HepG2 (cell line): ENCODE measurements around the gene ADSS1. TPM values are rescaled to one million over a fixed set of nuclear protein-coding genes. Genes with fewer than 3 reads are reported as not detected.
A peak's percentile ranks its signal among the peaks of the same experiment; 100 is the strongest.

Experiments used
- BRD4 ChIP-seq: sonication (generic); formaldehyde crosslinking; IDR thresholded peaks from 2 replicates; pipeline ENCODE4 v1.4.0; 2020; ENCODE audit warnings: missing genetic modification reagents
- ELK4 ChIP-seq: sonication (generic); formaldehyde crosslinking; IDR thresholded peaks from 2 replicates; pipeline ENCODE4 v1.9.0; 2021; ENCODE audit warnings: missing genetic modification reagents, borderline replicate concordance
- GPN1 ChIP-seq: sonication (generic); formaldehyde crosslinking; IDR thresholded peaks from 2 replicates; pipeline ENCODE4 v1.5.1; 2020; ENCODE audit warnings: missing genetic modification reagents, borderline replicate concordance
- LRRFIP1 ChIP-seq: sonication (generic); formaldehyde crosslinking; conservative IDR thresholded peaks from 2 replicates; pipeline ENCODE4 v1.4.0; 2020; ENCODE audit warnings: missing genetic modification reagents
- RBM39 ChIP-seq: fragments of 200-400 bp; formaldehyde crosslinking; IDR thresholded peaks from one replicate; pipeline ENCODE4 v1.6.1; 2018; ENCODE audit warnings: antibody characterized with exemption, mild to moderate bottlenecking, low read depth, low read length; ENCODE audit not compliant: poor library complexity, severe bottlenecking
- ZBTB40 ChIP-seq, 2 experiments: fragments of 450-650 bp in 1 of 2; sonication (generic) in 1 of 2; formaldehyde crosslinking in 1 of 2; IDR thresholded peaks; 2 replicates each; pipeline versions ENCODE4 v1.6.1 to v1.8.0; 2016 to 2022; ENCODE audit warnings: antibody characterized with exemption in 1 of 2, mild to moderate bottlenecking in 1 of 2, missing genetic modification reagents in 1 of 2
- ZNF562 ChIP-seq: sonication (generic); formaldehyde crosslinking; IDR thresholded peaks from 2 replicates; pipeline ENCODE4 v1.8.0; 2022; ENCODE audit warnings: missing genetic modification reagents, borderline replicate concordance
- ZNF737 ChIP-seq: sonication (generic); formaldehyde crosslinking; IDR thresholded peaks from 2 replicates; pipeline ENCODE4 v1.5.0; 2020; ENCODE audit warnings: missing genetic modification reagents, mild to moderate bottlenecking, borderline replicate concordance
- polyA plus RNA-seq, 8 experiments: library from polyadenylated mRNA; depleted of rRNA in 3 of 8; stranded (reverse) in 7 of 8; unstranded in 1 of 8; fragments of >200 nt; fragmentation: Illumina TruSeq in 4 of 8; extraction: Trizol in 4 of 8; gene quantifications; 2 replicates each; pipeline versions ENCODE4 v1.2.1 to v1.2.3, GENCODE V29; 2011 to 2016; ENCODE audit warnings: low read depth in 4 of 8, missing spikeins in 1 of 8, mixed read lengths in 1 of 8; ENCODE audit not compliant: insufficient read depth in 1 of 8
- total RNA-seq, 5 experiments: library from RNA; depleted of rRNA; stranded (reverse); fragments of >200 nt; fragmentation: Illumina TruSeq; extraction: Trizol; gene quantifications; 2 replicates each; pipeline ENCODE4 v1.2.3, GENCODE V29; 2016; ENCODE audit warnings: low read depth in 1 of 5

The ADSS1 gene
- total and polyA plus RNA-seq, 2 of the 13 experiments (the other 11 are each of a cell fraction or from before 2014, with no cell fraction given), result 1.0 to 36.7 TPM

GRCh38 chr14:104723651-104724406 is at the start of gene ADSS1 (continued):
- TF ChIP-seq ELK4, result no peak
- no peak for TF ChIP-seq ZBTB40 (IDR thresholded peaks at IDR 0.05)
- no peak for TF ChIP-seq ZBTB40 (CRISPR knock-in tag; IDR thresholded peaks at IDR 0.05)
- peak; percentile 36 for TF ChIP-seq RBM39
- TF ChIP-seq GPN1 (CRISPR knock-in tag), result 0 out of 2 replicates have a peak, but pooled peaks have one; percentile 59
- no peak for TF ChIP-seq ZNF737 (CRISPR knock-in tag)
- TF ChIP-seq ZNF562 (CRISPR knock-in tag), result no peak
- no peak for TF ChIP-seq BRD4
- no peak for TF ChIP-seq LRRFIP1 (CRISPR knock-in tag)
